A204.1 (cell line): ENCODE data around the gene FRRS1.
"Not testable (repeated sequence)": the region's sequence is repeated elsewhere in the genome, so short reads cannot be mapped to it uniquely, and the experiment has no call there.

Experiments
- FAIRE-seq: peaks from 2 replicates; lab custom pipeline; 2012; peaks lifted over from hg19 to GRCh38; lab: Jason Lieb, UNC

The FRRS1 gene

GRCh38 chr1:99764439-99764838 lies 2.0 kb downstream of the FRRS1 start:
- FAIRE-seq: no peak

GRCh38 chr1:99763956-99764355 lies 2.5 kb downstream of the FRRS1 start:
- FAIRE-seq: no peak

DNA sequence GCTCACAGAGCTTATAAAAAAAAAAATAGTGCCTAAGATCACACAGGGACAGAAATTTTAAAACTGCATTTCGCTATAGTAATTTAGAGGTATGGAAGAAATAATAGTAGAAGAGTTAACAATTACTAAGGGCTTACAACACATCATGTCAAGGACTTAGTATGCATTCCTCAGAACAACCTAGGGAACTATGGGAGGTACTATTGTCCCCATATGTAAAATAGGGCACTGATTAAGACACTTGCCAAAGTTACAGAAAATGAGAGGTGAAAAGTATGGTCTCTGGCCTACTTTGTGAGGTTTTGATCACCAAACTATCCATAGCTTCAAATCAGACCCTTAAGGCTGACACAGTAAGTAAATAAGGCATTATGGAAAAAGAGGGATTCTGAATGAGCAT lies 4.7 kb downstream of the FRRS1 start:
- no peak for FAIRE-seq

DNA sequence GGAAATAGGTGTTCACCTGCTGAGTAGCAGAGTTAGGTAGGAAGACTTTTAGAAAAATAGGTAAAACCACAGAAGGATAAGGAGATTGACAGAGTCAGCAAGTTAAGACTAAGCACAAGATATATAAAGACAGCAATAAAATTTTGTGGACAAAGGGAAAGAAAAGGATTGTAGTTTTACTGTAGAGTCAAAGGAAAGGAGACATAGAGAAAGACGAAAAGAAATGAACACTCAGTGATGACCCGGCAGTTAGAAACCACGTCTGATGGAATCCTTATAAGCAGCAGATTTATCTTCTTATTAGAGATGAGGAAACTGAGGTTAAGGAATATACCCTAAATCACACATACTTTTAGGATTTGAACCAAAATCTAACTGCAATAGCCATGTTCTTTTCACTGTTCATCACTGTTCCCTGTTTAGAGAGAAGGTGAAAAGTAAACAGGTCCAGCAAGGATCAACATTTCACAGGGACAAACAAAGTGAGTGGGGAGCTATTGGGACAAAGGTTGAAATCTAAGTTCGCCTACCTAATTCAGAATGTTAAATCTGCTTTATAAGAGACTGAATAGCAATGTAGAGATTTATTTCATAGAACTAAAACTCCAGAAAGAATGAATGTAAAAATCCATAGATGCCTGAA lies 6.8 kb downstream of the FRRS1 start:
- FAIRE-seq: no peak

GRCh38 chr1:99758686-99759517 lies 7.5 kb downstream of the FRRS1 start:
- FAIRE-seq: not testable (repeated sequence)

DNA sequence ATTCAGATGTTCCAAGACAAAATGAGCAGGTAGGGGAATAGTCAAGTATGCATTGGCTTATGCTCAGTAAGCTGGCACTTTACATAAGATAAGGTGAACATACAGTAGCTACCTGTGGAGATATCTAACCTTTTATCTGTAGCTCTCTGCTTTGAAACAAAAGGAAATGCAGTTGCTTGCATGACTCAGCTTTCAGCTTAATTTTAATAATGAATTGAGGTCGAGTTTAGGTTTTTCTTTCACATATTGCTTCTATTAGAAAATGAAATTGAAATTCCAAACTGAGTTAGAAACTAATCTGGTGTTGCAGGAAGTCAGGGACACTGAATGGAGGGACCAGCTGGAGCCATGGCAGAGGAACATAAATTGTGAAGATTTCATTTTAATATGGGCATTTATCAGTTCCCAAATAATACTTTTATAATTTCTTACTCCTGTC lies 8.3 kb downstream of the FRRS1 start:
- no peak for FAIRE-seq

DNA sequence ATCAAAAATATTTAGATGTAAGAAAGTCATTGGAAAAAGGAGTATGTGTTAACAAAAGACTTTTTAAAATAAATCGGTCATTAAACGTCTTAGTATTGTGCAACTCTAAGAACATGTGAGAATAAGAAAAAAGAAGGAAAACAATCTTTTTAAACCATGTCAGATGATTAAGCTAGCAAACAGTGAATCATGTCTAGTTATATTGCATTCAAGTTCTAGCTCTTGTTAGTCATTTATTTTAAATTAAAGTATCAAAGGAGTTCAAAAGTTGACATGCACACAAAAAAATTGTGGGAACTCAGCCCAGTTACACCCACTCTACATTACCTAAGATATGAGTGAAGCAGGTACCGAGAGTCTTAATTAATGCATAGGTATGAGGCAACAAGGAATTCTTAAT lies 9.8 kb downstream of the FRRS1 start:
- no peak for FAIRE-seq

DNA sequence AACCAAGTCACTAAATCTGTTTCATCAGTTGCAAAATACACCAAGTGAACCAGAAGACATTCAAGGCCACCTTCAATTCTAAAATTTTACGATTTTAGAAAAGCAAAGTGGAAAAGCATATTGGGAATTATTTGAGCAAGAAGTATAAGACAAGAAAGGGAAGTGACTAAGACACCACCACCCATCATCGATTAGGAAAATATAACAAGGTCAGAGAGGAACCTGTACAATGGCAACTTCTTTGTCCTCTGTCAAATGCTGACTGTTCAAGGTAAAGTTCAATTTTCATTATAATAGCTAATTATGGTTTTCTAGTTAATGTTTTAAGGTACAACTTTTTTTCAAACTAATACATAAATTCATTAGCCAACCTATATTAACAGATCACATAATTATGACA lies 10.8 kb downstream of the FRRS1 start:
- FAIRE-seq: no peak

- FAIRE-seq: no peak
Measured at GRCh38 chr1:99754697-99755096, 11.7 kb downstream of the FRRS1 start.

DNA sequence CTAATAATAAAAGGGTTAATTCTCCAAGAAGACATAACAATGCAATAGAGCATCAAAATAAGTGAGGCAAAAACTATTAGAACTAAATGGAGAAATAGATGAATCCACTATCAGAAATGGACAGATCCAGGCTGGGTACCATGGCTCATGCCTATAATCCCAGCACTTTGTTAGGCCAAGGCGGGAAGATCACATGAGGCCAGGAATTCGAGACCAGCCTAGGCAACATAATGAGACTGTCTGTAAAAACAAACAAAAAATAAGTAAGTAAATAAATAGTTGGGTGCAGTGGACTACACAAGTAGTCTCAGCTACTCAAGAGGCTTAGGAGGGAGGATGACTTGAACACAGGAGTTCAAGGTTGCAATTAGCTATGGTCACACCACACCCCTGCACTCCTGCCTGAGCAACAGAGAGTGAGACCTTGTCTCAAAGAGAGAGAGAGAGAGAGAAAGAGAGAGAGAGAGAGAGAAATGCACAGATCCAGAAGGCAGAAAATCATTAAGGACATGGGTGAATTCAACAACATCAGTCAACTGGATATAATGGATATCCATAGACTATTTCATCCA lies 12.3 kb downstream of the FRRS1 start:
- FAIRE-seq: no peak

- FAIRE-seq: no peak
Measured at GRCh38 chr1:99751877-99752504, 14.4 kb downstream of the FRRS1 start.

GRCh38 chr1:99749504-99750347 lies 16.7 kb downstream of the FRRS1 start:
- no peak for FAIRE-seq

DNA sequence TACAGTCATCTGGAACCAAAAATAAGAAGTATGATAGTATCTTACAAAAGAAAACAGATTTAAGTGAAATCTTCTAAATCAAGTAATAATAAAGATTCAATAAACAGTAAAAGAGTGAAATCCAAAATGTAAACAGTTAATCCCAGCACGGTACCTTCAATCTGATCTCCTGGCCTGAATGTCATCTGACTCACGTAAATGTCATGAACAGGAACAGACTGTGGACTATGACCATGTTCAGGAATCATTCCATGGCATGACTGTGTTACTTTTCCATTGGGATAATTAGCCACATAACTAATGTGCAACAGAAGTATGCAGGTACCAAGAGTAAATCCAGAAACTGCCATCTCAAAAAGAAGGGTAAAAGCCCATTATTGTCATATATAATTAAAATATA lies 18.0 kb downstream of the FRRS1 start:
- no peak for FAIRE-seq

GRCh38 chr1:99745684-99746083 lies 20.8 kb downstream of the FRRS1 start:
- no peak for FAIRE-seq

DNA sequence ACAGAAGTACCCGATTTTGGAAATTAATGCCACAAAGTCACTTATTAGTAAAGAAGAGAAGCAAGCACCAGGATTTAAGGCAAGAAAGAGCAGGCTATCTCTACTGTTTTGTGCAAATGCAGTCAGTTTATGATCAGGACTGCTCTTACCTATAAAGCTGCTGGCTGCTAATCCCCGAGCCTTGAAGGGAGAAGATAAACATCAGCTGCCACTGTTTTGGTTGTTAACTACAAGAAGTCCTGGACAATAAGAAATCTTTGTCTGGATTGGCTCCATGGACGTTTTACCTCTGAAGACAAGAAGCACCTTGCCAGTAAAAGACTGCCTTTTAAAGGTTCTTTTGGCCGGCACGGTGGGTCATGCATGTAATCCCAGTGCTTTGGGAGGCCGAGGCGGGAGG lies 21.4 kb downstream of the FRRS1 start:
- FAIRE-seq: no peak

DNA sequence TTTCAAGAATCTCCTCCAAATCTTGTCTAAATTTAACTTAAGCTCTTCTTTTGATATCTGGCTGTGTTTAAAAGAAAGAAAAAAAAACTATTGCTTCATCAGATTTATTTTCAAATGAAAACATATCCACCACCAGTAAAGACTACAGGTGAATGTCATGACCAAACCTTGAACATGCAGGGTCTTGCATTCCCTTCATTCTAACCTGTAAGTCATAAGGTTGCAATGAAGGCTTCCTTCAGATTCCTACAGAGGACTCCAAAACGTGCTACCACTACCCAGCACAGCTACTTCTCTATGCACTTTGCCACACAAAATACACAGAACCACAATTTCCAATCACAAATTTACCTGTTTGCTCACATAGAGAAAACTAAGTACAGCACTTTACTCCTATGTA lies 26.3 kb downstream of the FRRS1 start:
- FAIRE-seq: no peak

GRCh38 chr1:99738858-99739465 lies 27.5 kb downstream of the FRRS1 start:
- no peak for FAIRE-seq

DNA sequence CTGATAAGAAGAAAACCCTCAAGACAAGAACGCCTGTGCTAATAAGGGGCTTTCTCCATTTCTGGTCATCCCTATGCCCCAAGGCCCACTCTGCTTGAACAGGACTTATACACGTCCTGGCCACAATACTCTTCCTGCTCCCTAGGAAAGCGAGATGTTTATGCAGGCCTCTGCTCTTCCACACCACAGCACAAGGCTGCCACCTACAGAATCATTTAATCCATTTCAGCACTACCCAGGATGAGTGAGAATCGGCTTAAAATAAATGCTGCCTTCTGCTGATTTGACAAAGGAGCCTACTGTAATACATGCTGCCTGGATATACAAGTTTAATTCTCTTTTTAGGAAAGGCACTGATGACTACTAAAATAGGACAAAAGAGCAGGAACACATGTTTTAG lies 29.4 kb downstream of the FRRS1 start:
- no peak for FAIRE-seq

GRCh38 chr1:99735852-99736251 lies 30.6 kb downstream of the FRRS1 start:
- FAIRE-seq: no peak

GRCh38 chr1:99731384-99731783 lies 35.1 kb downstream of the FRRS1 start:
- FAIRE-seq: no peak

DNA sequence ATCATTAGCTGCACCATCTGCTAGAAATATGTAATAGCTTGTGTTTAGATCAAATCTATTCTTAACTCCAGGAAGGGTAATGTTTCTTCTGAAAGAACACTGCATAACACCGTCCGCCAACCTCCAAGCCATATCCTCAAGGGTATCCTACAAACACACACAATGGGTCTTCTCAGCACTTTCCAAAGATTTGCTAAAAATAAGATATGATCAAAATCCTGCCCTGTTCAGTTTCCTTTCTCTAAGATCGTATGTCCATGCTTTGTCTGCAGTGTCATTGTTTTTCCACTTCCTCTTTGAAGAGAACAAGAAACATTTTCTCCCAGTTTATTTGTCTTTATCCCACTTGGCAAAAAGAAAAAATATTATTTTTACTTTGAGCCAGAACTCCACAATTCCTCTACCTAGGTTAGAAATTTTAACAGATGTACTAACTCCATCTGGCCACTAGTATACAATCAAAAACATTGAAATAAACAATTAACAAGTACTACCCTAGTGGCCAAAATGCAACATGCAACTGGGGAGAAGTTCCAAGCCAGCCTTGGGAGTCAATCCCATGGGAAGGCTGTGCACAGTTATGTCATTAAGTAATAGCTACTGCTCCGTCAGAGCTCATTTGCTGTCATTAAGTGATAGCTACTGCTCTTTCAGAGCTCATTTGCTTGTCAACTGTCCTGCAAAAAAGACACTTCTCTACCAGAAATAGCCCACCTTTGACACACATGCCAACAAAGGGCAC lies 37.8 kb downstream of the FRRS1 start:
- FAIRE-seq: no peak
